NCI-H2227 (cell line): ENCODE measurements around the gene NIPBL.
"Not testable (repeated sequence)": the region's sequence is repeated elsewhere in the genome, so short reads cannot be mapped to it uniquely, and the experiment has no call there.

Experiments
- DNase-seq: peaks from one replicate; lab custom pipeline; 2025; ENCODE audit not compliant: unreplicated experiment; lab: John Stamatoyannopoulos, UW

The NIPBL gene

GRCh38 chr5:37082977-37083376 is 206.4 kb downstream of the NIPBL start:
- not testable (repeated sequence) for DNase-seq

GRCh38 chr5:37086026-37086425 is 209.5 kb downstream of the NIPBL start:
- DNase-seq: not testable (repeated sequence)

- DNase-seq: no peak
These were observed 210.1 kb downstream of the NIPBL start for GRCh38 chr5:37086466-37087173.

- DNase-seq: no peak
These were observed 211.4 kb downstream of the NIPBL start for GRCh38 chr5:37088009-37088408.

- no peak for DNase-seq
These were observed 213.7 kb downstream of the NIPBL start for GRCh38 chr5:37090123-37090726.

- no peak for DNase-seq
These were observed 214.2 kb downstream of the NIPBL start for GRCh38 chr5:37090781-37091180.

- DNase-seq: not testable (repeated sequence)
These were observed 217.2 kb downstream of the NIPBL start for GRCh38 chr5:37093795-37094194.

GRCh38 chr5:37099267-37099666 is 222.7 kb downstream of the NIPBL start:
- not testable (repeated sequence) for DNase-seq

GRCh38 chr5:37103302-37103701 is 226.7 kb downstream of the NIPBL start:
- DNase-seq: no peak

- no peak for DNase-seq
These were observed 232.8 kb downstream of the NIPBL start for GRCh38 chr5:37109338-37109737.

- no peak for DNase-seq
These were observed 233.6 kb downstream of the NIPBL start for GRCh38 chr5:37110135-37110534.

- DNase-seq: no peak
These were observed 235.1 kb downstream of the NIPBL start for GRCh38 chr5:37111426-37112382.

- no peak for DNase-seq
These were observed 235.9 kb downstream of the NIPBL start for GRCh38 chr5:37112383-37112991.
